Posterior vena cava (tissue), 2 donors: Measurements from ENCODE around the gene GTF2H2. TPM values are rescaled to one million over a fixed set of nuclear protein-coding genes. Genes with fewer than 3 reads are reported as not detected.
"Not testable (repeated sequence)": the region's sequence is repeated elsewhere in the genome, so short reads cannot be mapped to it uniquely, and the experiment has no call there.

Experiments
- DNase-seq: peaks from one replicate; pipeline ENCODE4 v3.0.0-alpha.2; 2020; ENCODE audit warnings: low spot score
- intact Hi-C, 2 donors: fragments of 100-400 bp; cut with DNase I; formaldehyde crosslinking; loops; one replicate each; pipeline versions ENCODE4 v1.14.1 to v1.14.2; 2022 to 2023
- total RNA-seq, 2 donors: library from RNA; stranded (reverse); fragmentation: NEBNext Ultra II Directional; extraction: Animal tissue kit (Norgen Biotek cat#: 25700); gene quantifications; one replicate each; pipeline ENCODE4 v1.2.1, GENCODE V29; 2021
- donor health status: DM: yes; HTN: yes; CAD: no.
- donor health status: DM: yes; HTN: yes; CAD: no.

The GTF2H2 gene
- total RNA-seq, 2 donors from 2014 or later: 20.7 to 23.5 TPM

DNA sequence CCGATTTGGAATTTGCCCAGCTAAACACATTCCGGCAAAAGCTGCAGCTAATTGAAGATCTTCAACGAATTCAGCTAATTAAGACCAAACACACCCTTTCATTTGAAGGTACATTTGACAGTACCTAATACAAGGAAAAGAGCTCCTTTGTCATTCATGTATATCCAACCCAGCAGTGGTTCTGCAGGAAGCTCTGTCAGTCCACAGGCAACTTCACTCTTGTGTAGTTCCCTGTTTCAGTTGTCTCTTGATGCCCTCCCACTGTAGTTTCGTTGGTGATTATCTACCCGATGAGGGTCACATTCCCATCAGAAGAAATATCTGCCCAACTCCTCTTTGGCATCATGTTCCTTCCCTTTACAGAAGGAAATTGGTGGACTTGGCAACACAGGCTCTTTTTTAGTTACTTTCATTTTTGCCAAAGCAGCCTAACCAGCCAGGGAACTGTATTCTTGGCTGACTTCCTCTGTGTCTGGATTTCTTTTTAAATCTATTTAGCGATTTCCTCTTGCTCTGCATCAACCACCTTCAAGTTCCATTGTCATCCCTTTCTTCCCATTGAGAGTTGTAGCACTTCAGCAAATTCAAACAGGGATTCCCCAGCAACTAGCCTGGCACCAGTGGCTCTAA, 49.0 kb downstream of the GTF2H2 start:
- intact Hi-C loops: not testable (repeated sequence)

GRCh38 chr5:71014176-71014575, 53.3 kb downstream of the GTF2H2 start:
- intact Hi-C loops: no loop called here
- DNase-seq: peak; percentile 40

More for the DNA sequence above, 49.0 kb downstream of the GTF2H2 start:
- DNase-seq: not testable (repeated sequence)

DNA sequence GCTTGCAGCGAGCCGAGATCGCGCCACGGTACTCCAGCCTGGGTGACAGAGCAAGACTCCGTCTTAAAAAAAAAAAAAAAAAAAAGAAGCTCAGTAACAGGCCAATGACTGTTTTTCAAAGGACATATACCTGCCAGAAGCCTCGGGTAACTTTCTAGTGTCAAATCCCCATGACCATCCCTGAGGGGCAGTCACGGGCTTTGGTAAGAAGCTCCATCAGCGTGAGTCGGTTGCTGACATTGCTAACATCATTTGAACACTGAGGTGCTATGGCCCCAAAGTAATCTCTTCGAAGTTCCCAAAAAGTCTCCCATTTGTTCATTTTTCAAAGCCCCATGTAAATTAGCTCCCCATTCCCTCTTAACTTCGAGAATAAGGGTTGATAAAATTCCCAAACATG, 53.9 kb downstream of the GTF2H2 start:
- intact Hi-C loops: no loop called here
- peak; percentile 13 for DNase-seq

DNA sequence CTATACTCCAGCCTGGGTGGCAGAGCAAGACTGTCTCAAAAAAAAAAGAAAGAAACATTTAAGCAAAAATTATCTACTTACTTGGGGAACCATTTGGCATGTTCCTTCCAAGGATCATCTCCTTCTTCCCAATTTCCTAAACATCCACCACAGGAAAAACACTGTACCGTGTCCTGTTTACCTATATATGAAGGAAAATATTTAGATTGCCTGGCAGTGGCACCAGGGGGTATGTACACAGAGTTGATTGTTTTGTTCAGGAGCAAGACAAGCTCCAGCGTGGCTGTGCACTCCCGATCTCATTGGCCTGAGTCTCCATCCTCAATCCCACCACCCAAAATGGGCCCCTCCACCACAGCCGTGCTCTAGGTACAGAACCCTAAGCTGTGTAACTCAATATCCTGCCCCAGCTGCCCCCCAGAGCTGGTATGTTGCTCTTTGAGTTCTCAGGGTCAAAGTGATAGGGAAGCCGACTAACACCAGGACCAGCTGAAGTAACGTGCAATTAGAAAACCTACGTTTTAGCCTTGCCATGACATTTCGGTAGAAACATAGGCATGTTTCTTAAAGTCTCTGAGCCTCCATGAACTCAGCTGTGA, 56.2 kb downstream of the GTF2H2 start:
- peak; percentile 37 for DNase-seq
- intact Hi-C loops: no loop called here

DNA sequence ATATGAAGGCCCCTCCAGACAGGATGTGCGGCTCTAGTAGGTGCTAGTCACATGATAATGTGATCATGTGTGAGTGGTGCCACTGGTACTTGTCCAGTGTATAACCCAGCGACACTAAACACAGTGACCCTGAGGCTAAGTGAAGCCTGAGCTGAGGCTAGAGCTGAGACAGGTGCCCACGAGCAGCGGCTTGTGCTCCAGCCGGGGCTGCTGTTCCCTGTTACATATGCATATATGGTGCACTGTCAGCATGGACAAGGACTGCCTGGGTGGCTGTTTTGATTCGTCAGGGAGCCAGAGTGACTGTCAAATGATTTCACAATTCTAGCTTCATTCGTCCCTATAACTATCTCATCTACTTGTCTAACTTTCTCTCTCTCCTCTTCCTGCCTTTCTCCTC, 60.5 kb downstream of the GTF2H2 start:
- intact Hi-C loops: not testable (repeated sequence)
- peak; percentile 1 for DNase-seq

Other genes starting within 250 kb of the GTF2H2 start
- gene SERF1A, start 167.0 kb downstream of the GTF2H2 start, total RNA-seq: 1 to 10 TPM; 6.0 to 8.9 TPM
- 10 to 100 TPM; 30.8 to 33.2 TPM for gene SMN1, start 142.6 kb downstream of the GTF2H2 start, total RNA-seq
- 10 to 100 TPM; 21.2 to 49.5 TPM for gene NAIP, start 42.3 kb downstream of the GTF2H2 start, total RNA-seq